HG03442 (cell line): Measurements from ENCODE around the gene SIRT3.
"Not testable (repeated sequence)": the region's sequence is repeated elsewhere in the genome, so short reads cannot be mapped to it uniquely, and the experiment has no call there.

Source experiments
- ATAC-seq: cut with Tn5 transposase; IDR thresholded peaks from one replicate; pipeline ENCODE4 v1.9.1; 2021; ENCODE audit warnings: mild to moderate bottlenecking, moderate library complexity; ENCODE audit not compliant: unreplicated experiment

SIRT3 gene

GRCh38 chr11:244376-244775 lies 8.2 kb upstream of the SIRT3 start:
- no peak for ATAC-seq

- no peak for ATAC-seq
Observed at GRCh38 chr11:241634-242033, 5.5 kb upstream of the SIRT3 start.

GRCh38 chr11:240315-240714 lies 4.2 kb upstream of the SIRT3 start:
- ATAC-seq = no peak

GRCh38 chr11:238346-238745 lies 2.2 kb upstream of the SIRT3 start:
- not testable (repeated sequence) for ATAC-seq

- ATAC-seq = peak; percentile 66
Observed at GRCh38 chr11:236774-237767, 929 bp upstream of the SIRT3 start, which contains the start of gene PSMD13. Gene PSMD13 (plus strand): TSS chr11:236976. CDS start chr11:237050, 74 bp downstream.

GRCh38 chr11:235609-235996 lies 539 bp downstream of the SIRT3 start:
- ATAC-seq = peak; percentile 3

- ATAC-seq = no peak
Observed at GRCh38 chr11:235180-235579, 962 bp downstream of the SIRT3 start.

GRCh38 chr11:232783-233565 lies 3.2 kb downstream of the SIRT3 start:
- ATAC-seq = no peak

- ATAC-seq = no peak
Observed at GRCh38 chr11:230431-230830, 5.7 kb downstream of the SIRT3 start.

- no peak for ATAC-seq
Observed at GRCh38 chr11:227824-228379, 8.2 kb downstream of the SIRT3 start.

- peak; percentile 55 for ATAC-seq
Observed at GRCh38 chr11:225734-226453, 10.2 kb downstream of the SIRT3 start.

- no peak for ATAC-seq
Observed at GRCh38 chr11:224424-224823, 11.7 kb downstream of the SIRT3 start.

- ATAC-seq = no peak
Observed at GRCh38 chr11:223884-224283, 12.3 kb downstream of the SIRT3 start.

GRCh38 chr11:223026-223789 lies 12.9 kb downstream of the SIRT3 start:
- ATAC-seq = no peak

- ATAC-seq = no peak
Observed at GRCh38 chr11:221998-222789, 13.9 kb downstream of the SIRT3 start.

- no peak for ATAC-seq
Observed at GRCh38 chr11:221539-221938, 14.6 kb downstream of the SIRT3 start.

GRCh38 chr11:220641-221215 lies 15.4 kb downstream of the SIRT3 start:
- not testable (repeated sequence) for ATAC-seq

- ATAC-seq = no peak
Observed at GRCh38 chr11:218815-219593, 17.1 kb downstream of the SIRT3 start.
